ENCODE results near the gene CFAP410. TPM values are rescaled to one million over a fixed set of nuclear protein-coding genes. Genes with fewer than 3 reads are reported as not detected.

CFAP410 gene
- total RNA-seq, 4 donors from 2014 or later = 20.5 to 50.6 (median 39.9) TPM

DNA sequence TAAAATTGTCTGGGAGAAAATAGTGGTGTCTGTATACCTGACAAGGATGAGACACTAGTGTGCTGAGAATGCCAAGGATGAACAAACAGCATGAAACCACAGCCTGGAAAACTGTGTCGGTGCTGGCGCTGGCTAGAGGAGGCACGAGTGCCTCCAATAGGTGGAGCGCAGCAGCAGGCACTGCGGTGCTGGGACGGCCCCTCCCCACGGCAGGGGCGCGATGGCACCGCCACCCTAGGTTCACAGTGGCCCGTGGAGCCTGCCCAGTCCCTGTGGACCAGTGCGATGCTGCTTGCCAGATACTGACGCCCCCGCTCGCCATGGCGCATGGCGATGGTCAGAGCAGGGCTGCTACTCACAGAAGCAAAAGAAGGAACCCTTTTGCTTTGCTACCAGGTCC lies 6.8 kb downstream of the CFAP410 start:
- no peak for DNase-seq
- peaks cover 0 to 1% (median 0%) of the 10 kb centered on the region in 4 donors for H3K4me1 ChIP-seq
- TF ChIP-seq, protein P1, sequence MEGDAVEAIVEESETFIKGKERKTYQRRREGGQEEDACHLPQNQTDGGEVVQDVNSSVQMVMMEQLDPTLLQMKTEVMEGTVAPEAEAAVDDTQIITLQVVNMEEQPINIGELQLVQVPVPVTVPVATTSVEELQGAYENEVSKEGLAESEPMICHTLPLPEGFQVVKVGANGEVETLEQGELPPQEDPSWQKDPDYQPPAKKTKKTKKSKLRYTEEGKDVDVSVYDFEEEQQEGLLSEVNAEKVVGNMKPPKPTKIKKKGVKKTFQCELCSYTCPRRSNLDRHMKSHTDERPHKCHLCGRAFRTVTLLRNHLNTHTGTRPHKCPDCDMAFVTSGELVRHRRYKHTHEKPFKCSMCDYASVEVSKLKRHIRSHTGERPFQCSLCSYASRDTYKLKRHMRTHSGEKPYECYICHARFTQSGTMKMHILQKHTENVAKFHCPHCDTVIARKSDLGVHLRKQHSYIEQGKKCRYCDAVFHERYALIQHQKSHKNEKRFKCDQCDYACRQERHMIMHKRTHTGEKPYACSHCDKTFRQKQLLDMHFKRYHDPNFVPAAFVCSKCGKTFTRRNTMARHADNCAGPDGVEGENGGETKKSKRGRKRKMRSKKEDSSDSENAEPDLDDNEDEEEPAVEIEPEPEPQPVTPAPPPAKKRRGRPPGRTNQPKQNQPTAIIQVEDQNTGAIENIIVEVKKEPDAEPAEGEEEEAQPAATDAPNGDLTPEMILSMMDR (IDR thresholded peaks at IDR 0.05) = no peak
- TF ChIP-seq POLR2A (IDR thresholded peaks at IDR 0.05) = no peak
- H3K4me3 ChIP-seq = no peak overlapping the region
- no peaks in the 10 kb centered on the region for H3K27me3 ChIP-seq
- H3K27ac ChIP-seq = no peak overlapping the region
- peaks cover 0 to 32% (median 0%) of the 10 kb centered on the region in 3 donors for H3K36me3 ChIP-seq
- no peaks in the 10 kb centered on the region for H3K9me3 ChIP-seq

DNA sequence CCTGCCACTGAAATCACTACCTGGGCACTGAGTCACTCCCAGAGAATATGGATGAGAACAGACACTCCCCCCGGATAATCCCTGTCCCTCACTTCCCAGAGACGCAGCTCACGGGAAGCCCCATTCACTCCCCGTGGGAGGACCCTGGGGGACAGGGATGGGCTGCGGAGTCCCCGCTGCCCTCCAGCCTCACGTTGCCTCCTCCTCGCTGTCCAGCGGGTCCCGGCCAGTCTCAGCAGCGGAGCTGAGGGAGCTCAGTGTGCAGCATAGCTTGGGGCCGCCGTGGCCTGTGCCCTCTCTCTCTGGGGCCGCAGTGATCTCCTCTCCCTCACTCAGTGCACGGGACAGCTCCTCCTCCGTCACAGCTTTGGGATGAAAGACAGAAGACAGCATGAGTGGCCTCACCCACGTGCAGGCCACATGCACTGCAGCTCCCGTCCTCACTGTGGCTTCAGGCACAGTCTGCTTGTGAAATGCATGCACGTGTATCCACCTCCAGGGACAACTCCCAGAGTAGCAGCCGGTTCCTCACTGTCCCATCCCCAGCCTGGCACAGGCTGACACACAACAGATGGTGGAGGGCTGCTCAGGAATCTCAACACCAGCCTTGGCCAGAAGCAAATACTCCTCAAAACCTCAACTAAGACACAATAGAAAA lies 7.4 kb downstream of the CFAP410 start:
- Histone ChIP-seq H3K4me3 (no peak overlapping the region), H3K4me1 (no peaks in the 10 kb centered on the region), H3K27ac (no peak overlapping the region), H3K36me3 (peaks cover 0 to 38% (median 0%) of the 10 kb centered on the region in 3 donors), H3K27me3 (no peaks in the 10 kb centered on the region), H3K9me3 (no peaks in the 10 kb centered on the region)
- DNase-seq = no peak
- no peak for TF ChIP-seq POLR2A (IDR thresholded peaks at IDR 0.05)
- TF ChIP-seq, protein P1 (IDR thresholded peaks at IDR 0.05) = no peak

DNA sequence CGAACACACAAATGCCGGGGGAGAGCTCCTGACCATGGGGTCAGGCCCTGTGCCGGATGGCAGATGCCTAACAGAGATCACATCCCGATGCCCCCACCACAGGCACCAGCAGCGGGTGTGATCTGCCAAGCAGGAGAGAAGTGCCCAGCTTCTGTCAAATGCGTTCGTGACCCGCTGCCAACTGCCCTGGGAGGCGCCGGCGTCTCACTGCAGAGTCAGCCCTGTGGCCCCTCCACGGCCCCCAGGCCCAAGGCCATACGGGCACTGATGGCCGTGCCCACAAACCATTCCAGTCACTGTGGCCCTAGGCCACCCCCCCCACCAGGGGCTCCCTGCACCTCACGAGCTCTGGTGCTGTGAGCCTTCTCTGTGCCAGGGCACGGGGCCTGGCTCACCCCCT lies 8.0 kb downstream of the CFAP410 start:
- no peak overlapping the region for H3K4me3 ChIP-seq
- H3K4me1 ChIP-seq = no peaks in the 10 kb centered on the region
- no peaks in the 10 kb centered on the region for H3K27me3 ChIP-seq
- H3K36me3 ChIP-seq = peaks cover 0 to 39% (median 0%) of the 10 kb centered on the region in 3 donors
- no peak for DNase-seq
- H3K9me3 ChIP-seq = no peaks in the 10 kb centered on the region
- no peak overlapping the region for H3K27ac ChIP-seq
- TF ChIP-seq, protein P1 (IDR thresholded peaks at IDR 0.05) = no peak
- no peak for TF ChIP-seq POLR2A (IDR thresholded peaks at IDR 0.05)

DNA sequence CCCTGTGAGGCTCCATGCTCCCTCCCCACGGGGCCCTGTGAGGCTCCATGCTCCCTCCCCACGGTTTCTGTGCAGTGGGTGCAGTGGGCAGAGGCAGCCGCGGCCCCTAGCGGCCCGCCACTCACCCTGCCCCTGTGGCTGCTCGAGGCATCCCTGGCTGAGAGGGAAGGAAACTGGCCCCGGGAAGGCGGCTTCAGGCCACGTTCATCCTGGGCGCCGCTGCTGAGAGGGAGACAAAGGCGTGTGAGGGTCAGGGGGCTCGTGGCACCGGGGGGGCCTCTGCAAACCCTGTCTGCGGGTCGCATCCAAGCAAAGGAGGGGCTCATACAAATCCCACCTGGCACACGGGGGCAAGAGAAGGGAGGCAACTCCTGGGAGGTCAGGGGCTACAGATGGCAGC lies 8.5 kb downstream of the CFAP410 start:
- TF ChIP-seq, protein P1 (IDR thresholded peaks at IDR 0.05) = no peak
- TF ChIP-seq POLR2A (IDR thresholded peaks at IDR 0.05) = no peak
- no peak overlapping the region for H3K27ac ChIP-seq
- no peaks in the 10 kb centered on the region for H3K9me3 ChIP-seq
- no peaks in the 10 kb centered on the region for H3K27me3 ChIP-seq
- H3K4me1 ChIP-seq = no peaks in the 10 kb centered on the region
- H3K4me3 ChIP-seq = no peak overlapping the region
- peaks cover 0 to 42% (median 0%) of the 10 kb centered on the region in 3 donors for H3K36me3 ChIP-seq
- no peak for DNase-seq

DNA sequence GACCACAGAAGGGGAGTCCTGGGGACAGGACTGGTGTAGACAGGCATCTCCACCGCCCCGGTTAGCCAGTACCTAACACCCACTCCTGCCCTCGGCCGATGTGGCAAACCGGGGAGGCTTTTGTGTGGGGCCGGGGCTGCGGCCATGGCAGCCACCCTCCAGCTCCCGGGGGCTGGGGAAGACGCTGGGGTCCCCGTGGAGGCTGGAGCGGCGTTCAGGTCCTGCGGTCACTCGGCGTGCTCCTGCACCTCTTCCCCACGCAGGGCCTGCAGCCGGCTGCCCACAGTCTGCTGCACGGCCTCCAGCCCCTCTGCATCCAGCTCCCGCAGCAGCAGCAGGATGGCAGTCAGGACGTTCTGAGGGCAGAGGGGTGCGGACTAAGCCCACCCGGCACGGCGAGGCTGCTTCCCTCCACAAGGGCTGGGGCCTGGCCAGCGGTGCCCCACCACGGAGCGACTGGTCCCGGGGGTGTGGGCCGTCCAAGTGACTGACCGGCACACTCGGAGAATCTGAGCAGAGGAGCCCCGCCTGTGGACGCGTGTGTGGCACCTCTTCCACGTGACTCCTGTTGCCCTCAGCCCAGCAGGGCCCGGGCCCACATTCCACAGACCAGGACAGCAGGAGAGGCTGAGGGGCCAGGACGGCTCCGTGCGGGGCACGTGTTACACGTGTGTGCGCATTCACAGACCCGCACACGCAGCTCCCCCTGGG lies 9.1 kb downstream of the CFAP410 start:
- TF ChIP-seq POLR2A (IDR thresholded peaks at IDR 0.05) = no peak
- TF ChIP-seq, protein P1 (IDR thresholded peaks at IDR 0.05) = no peak
- Histone ChIP-seq H3K4me1 (no peaks in the 10 kb centered on the region), H3K36me3 (peaks cover 0 to 42% (median 0%) of the 10 kb centered on the region in 3 donors), H3K4me3 (no peak overlapping the region), H3K27me3 (no peaks in the 10 kb centered on the region), H3K27ac (no peak overlapping the region), H3K9me3 (no peaks in the 10 kb centered on the region)
- DNase-seq = no peak

Data from Peyer's patch (tissue), 4 donors.